ENCODE data around the gene NCAPG.
"Not testable (repeated sequence)": the region's sequence is repeated elsewhere in the genome, so short reads cannot be mapped to it uniquely, and the experiment has no call there.

The NCAPG gene

DNA sequence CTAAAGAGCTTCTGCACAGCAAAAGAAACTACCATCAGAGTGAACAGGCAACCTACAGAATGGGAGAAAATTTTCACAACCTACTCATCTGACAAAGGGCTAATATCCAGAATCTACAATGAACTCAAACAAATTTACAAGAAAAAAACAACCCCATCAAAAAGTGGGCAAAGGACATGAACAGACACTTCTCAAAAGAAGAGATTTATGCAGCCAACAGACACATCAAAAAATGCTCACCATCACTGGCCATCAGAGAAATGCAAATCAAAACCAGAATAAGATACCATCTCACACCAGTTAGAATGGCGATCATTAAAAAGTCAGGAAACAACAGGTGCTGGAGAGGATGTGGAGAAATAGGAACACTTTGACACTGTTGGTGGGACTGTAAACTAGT lies 39.5 kb downstream of the NCAPG start:
- H3K27ac ChIP-seq (ENCODE audit: low read depth, low read length); H3K4me1 ChIP-seq (ENCODE audit: insufficient read depth, low read length); H3K27me3 ChIP-seq (ENCODE audit: insufficient read depth, low read length); H3K4me3 ChIP-seq (ENCODE audit: low read length); H3K9ac ChIP-seq (ENCODE audit: low read depth, low read length): not testable (repeated sequence)
- no CpG with 5 or more reads among the region's 1 CpG for WGBS
- Histone ChIP-seq H3K36me3 (ENCODE audit: insufficient read depth, low read length) (peaks cover 30% of the 10 kb centered on the region), H3K9me3 (ENCODE audit: insufficient read depth, low read depth, low read length) (peaks cover 13% of the 10 kb centered on the region)

DNA sequence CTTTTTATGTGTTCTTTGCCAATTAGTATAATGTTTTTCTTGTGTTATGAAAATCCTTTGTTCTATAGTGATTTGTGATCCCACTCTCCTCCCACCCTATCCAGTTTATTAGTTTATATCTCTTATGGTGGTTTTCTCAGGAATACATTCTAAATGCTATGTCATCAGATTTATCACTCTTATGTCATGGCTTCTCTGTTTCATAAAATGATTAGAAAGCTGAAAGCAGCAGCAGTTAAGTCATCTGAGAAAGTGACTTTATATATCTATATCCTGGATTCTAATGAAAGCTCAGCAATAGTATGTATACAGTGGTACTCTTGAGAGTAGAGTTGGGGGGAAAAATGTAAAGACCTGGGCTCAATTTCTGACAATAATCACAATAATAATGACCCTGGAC lies 41.2 kb downstream of the NCAPG start:
- peaks cover 13% of the 10 kb centered on the region; the same call in 1 of the 2 replicates for H3K36me3 ChIP-seq (ENCODE audit: insufficient read depth, low read length)
- H3K4me3 ChIP-seq (ENCODE audit: low read length), result no peak overlapping the region
- no peaks in the 10 kb centered on the region for H3K4me1 ChIP-seq (ENCODE audit: insufficient read depth, low read length)
- no peak overlapping the region for H3K9ac ChIP-seq (ENCODE audit: low read depth, low read length)
- no peaks in the 10 kb centered on the region for H3K27me3 ChIP-seq (ENCODE audit: insufficient read depth, low read length)
- H3K9me3 ChIP-seq (ENCODE audit: insufficient read depth, low read depth, low read length), result peaks cover 13% of the 10 kb centered on the region
- H3K27ac ChIP-seq (ENCODE audit: low read depth, low read length), result no peak overlapping the region

DNA sequence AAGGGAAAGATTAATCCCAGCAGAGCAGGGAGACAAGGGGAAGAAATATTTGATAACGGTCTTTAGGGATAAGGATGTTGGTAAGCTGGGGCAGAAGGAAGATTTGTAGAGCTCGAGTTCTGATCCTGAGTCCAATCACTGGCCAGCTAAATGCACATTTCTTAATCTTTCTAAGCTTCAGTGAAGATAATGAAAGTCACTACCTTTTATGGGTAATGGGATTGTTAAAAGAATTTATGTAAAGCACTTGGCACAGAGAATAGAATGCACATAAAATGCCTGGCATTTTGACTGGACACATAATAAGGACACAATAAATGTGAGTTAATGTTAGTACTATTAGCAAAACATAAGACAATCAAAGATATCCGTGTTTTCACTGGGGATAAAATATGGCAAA lies 43.3 kb downstream of the NCAPG start:
- H3K4me1 ChIP-seq (ENCODE audit: insufficient read depth, low read length), result no peaks in the 10 kb centered on the region
- H3K9me3 ChIP-seq (ENCODE audit: insufficient read depth, low read depth, low read length), result no peaks in the 10 kb centered on the region
- H3K36me3 ChIP-seq (ENCODE audit: insufficient read depth, low read length), result no peaks in the 10 kb centered on the region
- H3K4me3 ChIP-seq (ENCODE audit: low read length), result no peak overlapping the region
- no peak overlapping the region for H3K27ac ChIP-seq (ENCODE audit: low read depth, low read length)
- WGBS, result 90% methylated on average over 2 of the region's 3 CpGs
- no peak overlapping the region for H3K9ac ChIP-seq (ENCODE audit: low read depth, low read length)
- H3K27me3 ChIP-seq (ENCODE audit: insufficient read depth, low read length), result no peaks in the 10 kb centered on the region

DNA sequence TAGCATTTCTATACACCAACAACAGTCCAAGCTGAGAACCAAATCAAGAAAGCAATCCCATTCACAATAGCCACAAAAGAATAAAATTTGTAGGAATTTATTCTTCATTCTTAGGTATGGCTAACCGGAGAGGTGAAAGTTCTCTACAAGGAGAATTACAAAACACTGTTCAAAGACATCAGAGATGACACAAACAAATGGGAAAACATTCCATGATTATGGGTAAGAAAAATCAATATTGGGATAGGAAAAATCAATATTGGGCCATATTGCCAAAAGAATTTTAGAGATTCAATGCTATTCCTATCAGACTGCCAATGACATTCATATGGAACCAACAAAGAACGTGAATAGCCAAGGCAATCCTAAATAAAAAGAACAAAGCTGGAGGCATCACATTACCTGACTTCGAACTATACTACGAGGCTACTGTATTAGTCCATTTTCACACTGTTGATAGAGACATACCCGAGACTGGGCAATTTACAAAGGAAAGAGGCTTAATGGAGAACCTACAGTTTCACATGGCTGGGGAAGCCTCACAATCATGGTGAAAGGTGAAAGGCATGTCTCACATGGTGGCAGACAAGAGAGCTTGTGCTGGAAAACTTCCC lies 49.1 kb downstream of the NCAPG start:
- Histone ChIP-seq H3K36me3 (ENCODE audit: insufficient read depth, low read length) (no peaks in the 10 kb centered on the region; the same call in 1 of the 2 replicates), H3K27me3 (ENCODE audit: insufficient read depth, low read length) (no peaks in the 10 kb centered on the region), H3K27ac (ENCODE audit: low read depth, low read length) (no peak overlapping the region), H3K9me3 (ENCODE audit: insufficient read depth, low read depth, low read length) (peaks cover 20% of the 10 kb centered on the region), H3K4me1 (ENCODE audit: insufficient read depth, low read length) (no peaks in the 10 kb centered on the region), H3K9ac (ENCODE audit: low read depth, low read length) (no peak overlapping the region), H3K4me3 (ENCODE audit: low read length) (no peak overlapping the region)
- WGBS, result 97% methylated on average over 4 of the region's 5 CpGs

DNA sequence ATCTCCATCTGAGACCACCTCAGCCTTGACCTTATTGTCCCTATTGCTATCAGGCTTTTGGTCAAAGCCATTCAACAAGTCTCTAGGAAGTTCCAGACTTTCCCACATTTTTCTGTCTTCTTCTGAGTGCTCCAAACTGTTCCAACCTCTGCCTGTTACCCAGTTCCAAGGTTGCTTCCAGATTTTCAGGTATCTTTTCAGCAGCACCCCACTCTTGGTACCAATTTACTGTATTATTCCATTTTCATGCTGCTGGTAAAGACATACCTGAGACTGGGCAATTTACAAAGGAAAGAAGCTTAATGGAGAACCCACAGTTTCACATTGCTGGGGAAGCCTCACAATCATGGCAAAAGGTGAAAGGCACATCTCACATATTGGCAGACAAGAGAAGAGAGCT lies 51.1 kb downstream of the NCAPG start:
- not testable (repeated sequence) for H3K36me3 ChIP-seq (ENCODE audit: insufficient read depth, low read length); H3K4me1 ChIP-seq (ENCODE audit: insufficient read depth, low read length); H3K4me3 ChIP-seq (ENCODE audit: low read length); H3K9ac ChIP-seq (ENCODE audit: low read depth, low read length); H3K27me3 ChIP-seq (ENCODE audit: insufficient read depth, low read length); H3K27ac ChIP-seq (ENCODE audit: low read depth, low read length)
- H3K9me3 ChIP-seq (ENCODE audit: insufficient read depth, low read depth, low read length), result peaks cover 20% of the 10 kb centered on the region

DNA sequence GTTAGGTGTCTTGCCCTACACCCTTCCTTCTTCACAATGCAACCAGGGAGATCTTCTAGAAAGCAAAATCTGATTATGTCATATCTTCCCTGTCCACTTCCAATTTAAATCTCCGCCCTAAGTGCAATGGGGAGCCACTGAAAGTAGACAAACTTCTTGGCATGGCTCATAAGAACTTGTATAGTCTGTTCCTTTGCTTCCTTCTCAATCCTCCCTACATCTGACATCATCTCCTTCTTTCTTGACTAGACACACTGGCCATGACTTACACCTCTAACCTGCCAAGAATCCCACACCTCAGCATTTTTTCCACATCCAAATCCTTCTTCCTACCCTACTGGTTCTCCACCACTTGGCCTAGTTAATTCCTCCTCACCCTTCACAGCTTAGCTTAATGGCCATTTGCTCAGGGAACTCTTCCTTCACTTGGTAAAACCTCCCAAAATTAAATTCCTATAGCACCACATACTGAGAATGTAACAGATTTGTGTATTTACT lies 55.1 kb downstream of the NCAPG start:
- Histone ChIP-seq H3K27ac (ENCODE audit: low read depth, low read length) (no peak overlapping the region), H3K9me3 (ENCODE audit: insufficient read depth, low read depth, low read length) (peaks cover 20% of the 10 kb centered on the region), H3K4me1 (ENCODE audit: insufficient read depth, low read length) (no peaks in the 10 kb centered on the region), H3K4me3 (ENCODE audit: low read length) (no peak overlapping the region), H3K9ac (ENCODE audit: low read depth, low read length) (no peak overlapping the region), H3K27me3 (ENCODE audit: insufficient read depth, low read length) (no peaks in the 10 kb centered on the region), H3K36me3 (ENCODE audit: insufficient read depth, low read length) (no peaks in the 10 kb centered on the region; the same call in 1 of the 2 replicates)
- WGBS, result 96% methylated on average over 1 of the region's 1 CpG

DNA sequence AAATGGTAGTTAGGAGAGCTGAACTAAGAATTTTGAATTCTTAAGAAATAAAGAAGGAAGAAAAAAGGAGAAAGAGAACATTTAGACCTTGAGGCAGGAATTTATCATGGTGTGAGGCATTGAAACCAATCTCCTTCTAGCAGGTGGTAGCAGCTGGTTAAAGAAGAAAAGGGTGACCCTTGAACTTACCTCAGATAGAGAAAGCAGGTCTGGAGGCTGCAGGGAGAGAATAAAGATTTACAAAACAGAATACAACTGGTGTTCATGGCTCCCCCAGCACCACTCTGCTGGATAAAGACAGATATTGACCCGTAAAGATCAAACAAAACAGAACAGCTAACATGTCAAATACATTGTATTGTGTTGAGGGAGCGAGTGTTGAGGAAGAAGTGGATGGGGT lies 56.0 kb downstream of the NCAPG start:
- H3K27me3 ChIP-seq (ENCODE audit: insufficient read depth, low read length), result no peaks in the 10 kb centered on the region
- no CpG with 5 or more reads among the region's 2 CpGs for WGBS
- no peak overlapping the region for H3K9ac ChIP-seq (ENCODE audit: low read depth, low read length)
- H3K27ac ChIP-seq (ENCODE audit: low read depth, low read length), result no peak overlapping the region
- H3K4me1 ChIP-seq (ENCODE audit: insufficient read depth, low read length), result no peaks in the 10 kb centered on the region
- H3K9me3 ChIP-seq (ENCODE audit: insufficient read depth, low read depth, low read length), result peaks cover 15% of the 10 kb centered on the region
- H3K36me3 ChIP-seq (ENCODE audit: insufficient read depth, low read length), result no peaks in the 10 kb centered on the region; the same call in 1 of the 2 replicates
- H3K4me3 ChIP-seq (ENCODE audit: low read length), result no peak overlapping the region

DNA sequence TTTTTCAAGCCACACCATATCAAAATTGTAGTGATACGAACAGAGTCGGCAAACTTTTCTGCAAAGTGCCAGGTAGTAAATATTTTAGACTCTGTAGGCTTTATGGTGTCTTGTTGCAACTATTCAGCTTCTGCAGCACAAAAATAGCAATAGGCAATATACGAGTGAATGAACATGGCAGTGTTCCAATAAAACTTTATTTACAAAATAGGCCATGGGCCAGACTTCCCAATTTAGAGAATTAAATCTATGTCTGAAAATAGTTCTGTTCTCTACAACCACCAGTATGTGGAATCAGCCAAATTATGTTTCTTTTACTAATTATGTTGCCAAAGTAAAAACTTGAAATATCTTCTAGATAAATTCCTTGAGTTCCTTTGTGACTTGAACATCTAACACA lies 56.5 kb downstream of the NCAPG start:
- Histone ChIP-seq H3K9ac (ENCODE audit: low read depth, low read length) (no peak overlapping the region), H3K27me3 (ENCODE audit: insufficient read depth, low read length) (no peaks in the 10 kb centered on the region), H3K4me3 (ENCODE audit: low read length) (no peak overlapping the region), H3K27ac (ENCODE audit: low read depth, low read length) (no peak overlapping the region), H3K4me1 (ENCODE audit: insufficient read depth, low read length) (no peaks in the 10 kb centered on the region), H3K36me3 (ENCODE audit: insufficient read depth, low read length) (no peaks in the 10 kb centered on the region; the same call in 1 of the 2 replicates), H3K9me3 (ENCODE audit: insufficient read depth, low read depth, low read length) (peaks cover 11% of the 10 kb centered on the region)
- WGBS, result 86% methylated on average over 3 of the region's 3 CpGs

DNA sequence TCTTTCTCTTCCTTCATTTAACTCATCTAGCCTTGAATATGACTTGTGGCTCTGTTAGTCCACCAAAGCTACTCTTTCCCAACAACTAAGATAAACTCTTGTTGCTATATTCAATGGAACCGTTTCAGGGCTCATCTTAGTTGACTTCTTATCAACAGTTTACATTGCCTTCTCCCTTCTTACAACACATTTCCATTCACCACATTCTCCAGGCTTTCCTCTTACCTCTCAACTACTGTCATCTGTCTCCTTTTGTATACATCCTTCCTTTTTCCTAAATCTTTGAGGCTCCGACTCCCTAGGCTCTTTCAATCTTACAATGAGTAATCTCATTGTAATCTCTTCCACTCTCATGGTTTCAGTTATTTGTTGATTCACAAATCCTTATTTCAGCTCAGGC lies 58.5 kb downstream of the NCAPG start:
- Histone ChIP-seq H3K9ac (ENCODE audit: low read depth, low read length) (no peak overlapping the region), H3K27me3 (ENCODE audit: insufficient read depth, low read length) (no peaks in the 10 kb centered on the region), H3K27ac (ENCODE audit: low read depth, low read length) (no peak overlapping the region), H3K4me1 (ENCODE audit: insufficient read depth, low read length) (no peaks in the 10 kb centered on the region), H3K9me3 (ENCODE audit: insufficient read depth, low read depth, low read length) (no peaks in the 10 kb centered on the region), H3K36me3 (ENCODE audit: insufficient read depth, low read length) (no peaks in the 10 kb centered on the region), H3K4me3 (ENCODE audit: low read length) (no peak overlapping the region)
- 91% methylated on average over 2 of the region's 2 CpGs for WGBS

DNA sequence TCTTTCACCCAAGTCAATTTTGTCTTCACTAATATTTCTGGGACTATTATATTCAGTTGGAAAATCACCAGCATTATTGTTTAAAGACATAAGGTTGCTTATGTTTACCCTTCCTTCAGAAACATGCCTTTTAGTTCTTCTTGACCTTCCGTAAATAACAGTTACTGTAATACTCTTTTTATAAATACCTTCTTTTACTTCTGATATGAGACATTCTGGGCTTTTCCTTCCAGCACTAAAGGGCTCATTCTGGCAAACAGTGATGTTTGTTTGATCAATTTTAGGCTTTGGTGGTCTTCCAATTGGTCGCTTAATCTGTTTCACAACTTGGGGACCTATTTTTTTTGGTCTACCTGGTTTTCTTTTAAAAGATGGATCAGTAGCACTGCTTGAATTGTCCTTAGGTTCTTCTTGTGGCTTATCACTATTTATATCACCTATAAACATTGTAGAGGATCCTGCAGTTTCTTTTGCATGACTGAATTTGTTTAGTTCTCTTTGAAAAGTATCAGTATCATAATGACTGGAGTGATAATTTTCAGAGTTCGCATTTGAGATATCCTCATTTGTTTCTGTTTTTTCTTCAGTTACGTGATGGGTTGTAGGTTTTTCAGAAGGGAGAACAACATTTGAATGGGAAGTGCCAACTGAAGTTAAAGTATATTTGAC lies 64.8 kb downstream of the NCAPG start:
- no peak overlapping the region for H3K27ac ChIP-seq (ENCODE audit: low read depth, low read length)
- WGBS, result 96% methylated on average over 4 of the region's 4 CpGs
- no peaks in the 10 kb centered on the region for H3K27me3 ChIP-seq (ENCODE audit: insufficient read depth, low read length)

DNA sequence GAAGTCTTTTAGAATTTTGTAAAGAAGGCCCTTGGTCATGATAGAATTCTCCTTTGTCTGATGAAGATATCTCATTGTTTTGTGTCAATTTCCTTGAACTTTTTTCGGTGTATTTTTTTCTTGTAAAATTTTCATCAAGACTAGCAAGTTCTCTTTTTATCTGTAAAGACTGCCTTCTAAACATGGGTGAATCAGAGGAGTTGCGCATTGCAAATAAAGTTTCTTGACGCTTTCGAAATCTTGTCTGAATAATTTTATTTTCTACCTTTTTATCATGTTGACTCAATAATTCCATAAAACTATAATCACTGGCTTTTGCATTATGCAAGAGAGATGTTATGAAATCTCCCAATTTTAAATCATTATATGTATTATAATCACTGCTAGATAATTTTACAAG lies 66.2 kb downstream of the NCAPG start:
- Histone ChIP-seq H3K4me1 (ENCODE audit: insufficient read depth, low read length) (no peaks in the 10 kb centered on the region; the same call in 1 of the 2 replicates), H3K27ac (ENCODE audit: low read depth, low read length) (no peak overlapping the region), H3K9ac (ENCODE audit: low read depth, low read length) (no peak overlapping the region), H3K9me3 (ENCODE audit: insufficient read depth, low read depth, low read length) (no peaks in the 10 kb centered on the region), H3K4me3 (ENCODE audit: low read length) (no peak overlapping the region), H3K27me3 (ENCODE audit: insufficient read depth, low read length) (no peaks in the 10 kb centered on the region), H3K36me3 (ENCODE audit: insufficient read depth, low read length) (no peaks in the 10 kb centered on the region)
- WGBS, result 98% methylated on average over 4 of the region's 4 CpGs

More for the DNA sequence above, 64.8 kb downstream of the NCAPG start:
- Histone ChIP-seq H3K4me3 (ENCODE audit: low read length) (no peak overlapping the region), H3K4me1 (ENCODE audit: insufficient read depth, low read length) (no peaks in the 10 kb centered on the region; the same call in 1 of the 2 replicates), H3K9me3 (ENCODE audit: insufficient read depth, low read depth, low read length) (no peaks in the 10 kb centered on the region), H3K36me3 (ENCODE audit: insufficient read depth, low read length) (no peaks in the 10 kb centered on the region), H3K9ac (ENCODE audit: low read depth, low read length) (no peak overlapping the region)
